ENCODE results near the gene PPP4R3B. TPM values are rescaled to one million over a fixed set of nuclear protein-coding genes. Genes with fewer than 3 reads are reported as not detected.

Gene PPP4R3B
- 100 to 1,000 TPM in 1 of 4 donors, 10 to 100 TPM in 3; 81.8 to 106 (median 90.5) TPM for total RNA-seq

DNA sequence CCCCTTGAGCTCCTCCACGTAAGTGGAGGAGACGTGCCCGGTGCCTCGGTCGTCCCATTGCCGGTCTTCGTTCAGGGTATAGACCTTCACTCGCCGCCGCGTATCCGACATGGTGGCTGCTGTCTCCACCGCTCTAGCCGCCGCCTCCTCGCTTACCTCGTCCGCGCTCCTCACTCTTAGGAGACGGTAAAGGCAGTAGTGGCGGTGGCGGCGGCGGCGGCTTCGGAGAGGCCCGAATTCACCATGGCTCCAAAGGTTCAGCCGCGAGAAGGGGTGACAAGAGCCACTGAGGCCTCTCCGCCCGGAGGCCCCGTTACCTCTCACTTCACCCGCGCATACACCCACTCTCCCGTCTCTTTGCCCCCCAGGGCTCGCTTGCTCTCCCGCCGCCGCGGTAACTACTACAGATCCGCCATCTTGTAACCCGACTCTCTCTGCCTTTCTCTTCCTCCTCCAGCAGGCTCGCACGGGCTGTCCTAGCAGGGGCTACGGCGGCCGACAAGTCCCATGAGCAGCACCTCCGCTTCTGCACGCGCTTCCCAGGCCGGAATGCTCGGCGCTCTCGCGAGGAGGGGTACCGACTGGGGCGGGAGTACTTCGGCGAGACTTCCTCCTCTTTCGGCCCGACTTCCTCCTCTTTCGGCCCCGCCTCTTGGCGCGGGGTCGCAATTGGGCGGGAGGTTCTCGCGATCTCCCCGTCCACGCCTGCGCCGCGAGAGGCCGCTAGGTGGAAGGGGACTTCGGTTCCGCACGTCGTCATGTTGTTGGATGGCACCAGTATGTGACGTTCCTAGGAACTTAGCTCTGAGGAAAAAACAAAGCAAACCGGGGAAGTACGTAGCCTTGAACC lies at the start of gene PPP4R3B:
TSS of gene PPP4R3B (minus strand) at position 448 of the 850 bp plus-strand sequence. CDS start at position 111, 337 bp downstream.
- Histone ChIP-seq H3K4me1 (peaks cover 26 to 58% (median 50%) of the 10 kb centered on the region in 4 donors), H3K36me3 (peaks cover 0 to 33% (median 13%) of the 10 kb centered on the region in 4 donors), H3K27ac (replicated peaks in 1 of 4) (peak within 1 kb of the TSS; percentile 90 to 98 (median 95)), H3K4me3 (peak within 1 kb of the TSS; percentile 81 to 99 (median 84)), H3K27me3 (no peaks in the 10 kb centered on the region), H3K9me3 (no peaks in the 10 kb centered on the region)
- TF ChIP-seq CTCF (IDR thresholded peaks at IDR 0.05) (peak; percentile 32 to 66 (median 54)), POLR2A (IDR thresholded peaks at IDR 0.05; ENCODE audit: low read depth) (peak; percentile 78), POLR2AphosphoS5 (IDR thresholded peaks at IDR 0.05) (peak; percentile 99), EP300 (IDR thresholded peaks at IDR 0.05) (no peak)
- intact Hi-C loops (cut with DNase I) = loop anchor here (10.0 kb wide), 1 partner anchor 203 kb away; the partner anchor contains the start of gene CCDC88A
- peak; percentile 99 for DNase-seq (ENCODE audit: extremely low spot score)
- WGBS = under 1% methylated on average over 50 of the region's 82 CpGs

DNA sequence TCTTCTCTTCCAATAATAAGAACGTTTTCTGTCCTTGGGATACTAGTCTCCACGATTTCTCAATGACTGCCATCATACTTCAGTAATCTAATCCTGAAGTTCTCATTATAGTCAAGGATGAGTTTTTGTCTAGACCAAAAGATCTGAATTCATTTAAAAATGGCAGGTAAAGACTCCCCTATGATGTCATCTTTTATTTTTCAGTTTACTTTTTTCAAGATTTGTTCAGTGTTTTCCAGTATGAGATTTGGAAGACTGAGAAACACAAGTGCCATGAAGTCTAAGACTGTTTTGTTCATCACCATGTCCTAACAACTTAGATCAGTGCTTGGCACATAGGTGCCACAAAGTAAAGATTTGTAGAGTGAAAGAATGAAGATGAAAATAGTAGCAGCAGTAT lies 35.8 kb upstream of the PPP4R3B start:
- TF ChIP-seq POLR2AphosphoS5 (IDR thresholded peaks at IDR 0.05) = no peak
- TF ChIP-seq CTCF (IDR thresholded peaks at IDR 0.05) = no peak
- TF ChIP-seq EP300 (IDR thresholded peaks at IDR 0.05) = no peak
- no peak for TF ChIP-seq POLR2A (IDR thresholded peaks at IDR 0.05; ENCODE audit: low read depth)
- no peaks in the 10 kb centered on the region for H3K4me1 ChIP-seq
- 96% methylated on average over 2 of the region's 2 CpGs for WGBS
- peaks cover 15 to 55% (median 39%) of the 10 kb centered on the region in 4 donors for H3K36me3 ChIP-seq
- H3K4me3 ChIP-seq = no peak overlapping the region
- intact Hi-C loops (cut with DNase I) = no loop called here
- no peaks in the 10 kb centered on the region for H3K27me3 ChIP-seq
- no peak for DNase-seq (ENCODE audit: extremely low spot score)
- no peak overlapping the region for H3K27ac ChIP-seq (replicated peaks in 1 of 4)
- no peaks in the 10 kb centered on the region for H3K9me3 ChIP-seq

GRCh38 chr2:55649211-55649610 lies 31.8 kb upstream of the PPP4R3B start:
- no peak for DNase-seq (ENCODE audit: extremely low spot score)
- no peak overlapping the region for H3K27ac ChIP-seq (replicated peaks in 1 of 4)
- no peak overlapping the region for H3K4me3 ChIP-seq
- no peaks in the 10 kb centered on the region for H3K4me1 ChIP-seq
- H3K27me3 ChIP-seq = no peaks in the 10 kb centered on the region
- no peaks in the 10 kb centered on the region for H3K9me3 ChIP-seq
- 98% methylated on average over 1 of the region's 1 CpG for WGBS
- intact Hi-C loops (cut with DNase I) = no loop called here
- TF ChIP-seq POLR2A (IDR thresholded peaks at IDR 0.05; ENCODE audit: low read depth) (no peak), CTCF (IDR thresholded peaks at IDR 0.05) (no peak), POLR2AphosphoS5 (IDR thresholded peaks at IDR 0.05) (no peak), EP300 (IDR thresholded peaks at IDR 0.05) (no peak)
- H3K36me3 ChIP-seq = peaks cover 7 to 55% (median 42%) of the 10 kb centered on the region in 4 donors

DNA sequence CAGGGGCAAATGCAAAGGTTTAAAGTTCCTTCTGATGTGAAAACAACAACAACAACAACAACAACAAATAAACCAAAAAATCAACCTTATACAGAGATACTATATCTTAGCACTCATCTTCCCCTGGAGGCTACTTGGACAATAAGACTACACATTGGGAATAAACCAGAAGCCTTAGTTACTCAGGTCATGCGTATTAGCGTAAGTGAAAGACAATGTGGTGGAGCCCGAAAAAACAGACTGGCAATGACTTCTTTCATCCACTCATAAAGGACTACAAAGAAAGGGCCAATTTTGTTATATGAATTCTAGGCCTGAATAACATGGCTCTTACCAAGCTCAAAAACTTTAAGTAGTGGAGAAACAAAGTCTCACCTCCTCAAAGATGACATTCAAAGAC lies 19.4 kb upstream of the PPP4R3B start:
- no peaks in the 10 kb centered on the region for H3K4me1 ChIP-seq
- WGBS = 97% methylated on average over 3 of the region's 3 CpGs
- H3K4me3 ChIP-seq = no peak overlapping the region
- H3K36me3 ChIP-seq = peaks cover 29 to 83% (median 72%) of the 10 kb centered on the region in 4 donors
- no peaks in the 10 kb centered on the region for H3K9me3 ChIP-seq
- intact Hi-C loops (cut with DNase I) = no loop called here
- no peak overlapping the region for H3K27ac ChIP-seq (replicated peaks in 1 of 4)
- H3K27me3 ChIP-seq = no peaks in the 10 kb centered on the region
- TF ChIP-seq EP300 (IDR thresholded peaks at IDR 0.05) = no peak
- TF ChIP-seq POLR2A (IDR thresholded peaks at IDR 0.05; ENCODE audit: low read depth) = no peak
- TF ChIP-seq POLR2AphosphoS5 (IDR thresholded peaks at IDR 0.05) = no peak
- no peak for TF ChIP-seq CTCF (IDR thresholded peaks at IDR 0.05)
- no peak for DNase-seq (ENCODE audit: extremely low spot score)
